Activated CD8-positive, alpha-beta memory T cell treated with anti-CD3 and anti-CD28 coated beads, Interleukin-2, amount 50 U/mL, for 4 hours (primary cell): ENCODE measurements around the gene E2F8.

ENCODE experiments used
- DNase-seq: peaks from one replicate; pipeline ENCODE4 v3.0.0-alpha.2; 2020

Gene E2F8

DNA sequence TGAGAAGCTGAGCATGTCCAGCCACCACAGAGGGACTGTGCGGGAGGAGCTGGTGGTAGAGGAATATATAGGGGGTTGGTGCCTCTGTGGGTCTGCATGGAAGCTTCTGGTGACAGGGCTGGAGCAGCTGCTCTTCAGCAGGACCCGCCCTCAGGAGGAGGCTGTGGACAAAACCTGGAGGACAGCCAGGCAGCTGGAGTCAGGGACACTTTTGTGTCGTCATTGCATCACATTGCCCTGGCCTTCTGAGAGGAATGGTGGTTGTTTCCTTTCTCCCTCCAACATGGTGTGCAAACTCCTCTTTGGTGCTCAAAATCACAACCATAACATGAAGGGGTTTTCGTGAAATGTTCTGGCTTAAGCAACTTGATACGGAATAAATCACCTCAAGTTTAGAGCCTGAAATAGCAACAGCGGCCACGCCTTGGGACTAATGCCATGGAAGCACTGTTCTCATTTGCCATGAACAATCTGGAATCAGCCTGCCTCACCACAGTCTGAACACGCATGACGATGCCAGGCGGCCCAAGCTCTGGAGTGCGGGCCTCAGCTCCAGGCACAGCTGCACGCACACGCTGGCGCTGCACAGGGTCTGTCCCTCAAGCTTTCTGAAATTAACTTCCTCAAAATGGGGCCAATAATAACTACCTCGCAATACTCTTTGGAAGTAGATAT is 21.8 kb downstream of the E2F8 start:
- DNase-seq = no peak

DNA sequence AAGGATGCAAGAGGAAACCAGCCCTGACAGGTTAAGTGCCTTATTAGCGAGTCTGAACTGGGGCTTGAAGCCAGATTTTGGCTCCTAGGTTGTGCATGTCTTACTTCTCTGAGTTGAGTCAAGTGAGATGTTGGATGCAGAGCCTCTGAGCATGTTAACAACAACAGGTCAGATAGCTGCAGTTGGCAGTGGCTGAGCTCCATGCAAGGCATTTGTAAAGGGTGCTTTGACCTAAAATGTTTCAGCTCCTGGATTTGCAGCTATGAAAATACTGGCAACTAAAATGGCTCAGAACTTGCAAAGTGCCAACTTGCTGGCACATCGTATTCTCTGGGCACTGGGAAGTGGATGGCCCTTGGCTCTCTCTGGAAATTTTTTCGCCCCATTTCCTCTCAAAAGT is 22.5 kb downstream of the E2F8 start:
- no peak for DNase-seq

DNA sequence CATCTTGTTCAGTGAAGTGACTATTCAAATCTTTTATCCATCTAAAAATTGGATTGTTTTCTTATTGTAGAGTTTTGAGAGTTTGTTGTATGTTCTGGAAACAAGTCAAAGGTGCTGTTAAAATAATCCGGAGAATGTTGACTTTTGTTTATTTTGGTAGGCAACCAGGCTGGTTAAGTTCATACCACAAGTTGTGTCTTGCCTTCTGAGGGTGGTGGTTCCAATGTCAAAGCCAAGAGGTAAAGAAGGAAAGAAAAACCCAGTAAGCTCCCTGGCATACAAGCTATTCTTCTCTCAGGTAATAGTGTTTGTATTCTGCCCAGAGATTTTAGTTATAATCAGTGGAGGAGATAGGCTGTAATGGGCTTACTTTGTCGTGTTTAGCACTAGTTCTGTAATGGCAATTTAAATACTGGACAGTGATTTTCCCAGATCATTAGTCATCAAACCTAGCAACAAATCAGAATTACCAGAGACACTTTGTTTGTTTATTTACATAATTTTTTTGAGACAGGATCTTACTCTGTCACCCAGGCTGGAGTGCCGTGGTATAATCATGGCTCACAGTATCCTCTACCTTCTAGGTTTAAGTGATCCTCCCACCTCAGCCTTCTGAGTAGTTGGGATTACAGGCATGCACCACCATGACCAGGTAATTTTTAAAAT is 23.9 kb downstream of the E2F8 start:
- DNase-seq = no peak

DNA sequence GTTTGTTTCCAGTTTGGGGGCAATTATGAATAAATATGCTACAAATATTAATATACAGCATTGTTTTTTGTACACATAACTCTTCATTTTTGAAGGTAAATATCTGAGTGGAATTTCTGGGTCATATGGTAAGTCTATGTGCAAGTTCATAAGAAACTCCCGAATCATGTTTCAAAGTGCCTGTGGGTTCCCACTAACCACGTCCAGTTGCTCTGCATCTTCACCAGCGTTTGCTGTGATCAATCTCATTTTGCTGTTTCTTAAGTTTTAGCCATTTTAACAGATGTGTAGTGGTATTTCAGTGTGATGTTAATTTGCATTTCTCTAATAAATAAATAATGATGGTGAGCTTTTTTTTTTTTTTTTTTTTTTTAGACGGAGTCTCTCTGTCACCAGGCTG is 24.7 kb downstream of the E2F8 start:
- DNase-seq = no peak

DNA sequence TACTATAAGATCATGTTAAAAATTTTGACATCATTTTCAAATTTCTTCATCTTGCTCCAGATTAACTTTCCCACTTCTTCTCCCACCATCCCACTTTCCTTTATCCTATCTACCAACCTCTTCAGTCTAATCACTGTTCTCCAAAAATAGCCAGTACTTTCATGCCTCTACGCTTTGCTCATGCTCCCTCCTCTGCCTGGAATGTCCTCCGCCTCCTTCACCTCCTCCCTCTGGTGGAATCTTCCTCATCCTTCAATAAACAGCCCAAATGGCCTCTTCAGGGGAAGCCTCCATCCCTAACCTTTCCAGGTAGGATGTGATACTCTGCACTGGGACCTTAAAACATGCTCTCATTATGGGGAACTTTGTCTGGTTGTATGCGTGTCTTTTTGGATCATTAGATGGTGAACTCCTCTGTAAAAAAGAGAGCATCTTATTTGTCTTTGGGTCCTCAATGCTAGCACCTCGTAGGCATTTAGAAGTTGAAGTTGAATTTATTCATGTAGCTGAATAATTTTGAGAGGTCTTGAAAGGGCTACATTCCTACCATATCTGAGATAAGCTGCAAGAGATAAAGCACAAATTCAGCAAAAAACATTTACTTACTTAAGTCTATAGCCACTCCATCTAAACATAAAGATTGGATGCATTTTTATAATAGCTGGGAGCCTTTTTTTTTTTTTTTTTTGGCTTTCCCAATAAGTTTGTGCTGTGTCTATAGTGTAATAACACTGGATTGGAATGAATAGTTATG is 31.0 kb downstream of the E2F8 start:
- no peak for DNase-seq

DNA sequence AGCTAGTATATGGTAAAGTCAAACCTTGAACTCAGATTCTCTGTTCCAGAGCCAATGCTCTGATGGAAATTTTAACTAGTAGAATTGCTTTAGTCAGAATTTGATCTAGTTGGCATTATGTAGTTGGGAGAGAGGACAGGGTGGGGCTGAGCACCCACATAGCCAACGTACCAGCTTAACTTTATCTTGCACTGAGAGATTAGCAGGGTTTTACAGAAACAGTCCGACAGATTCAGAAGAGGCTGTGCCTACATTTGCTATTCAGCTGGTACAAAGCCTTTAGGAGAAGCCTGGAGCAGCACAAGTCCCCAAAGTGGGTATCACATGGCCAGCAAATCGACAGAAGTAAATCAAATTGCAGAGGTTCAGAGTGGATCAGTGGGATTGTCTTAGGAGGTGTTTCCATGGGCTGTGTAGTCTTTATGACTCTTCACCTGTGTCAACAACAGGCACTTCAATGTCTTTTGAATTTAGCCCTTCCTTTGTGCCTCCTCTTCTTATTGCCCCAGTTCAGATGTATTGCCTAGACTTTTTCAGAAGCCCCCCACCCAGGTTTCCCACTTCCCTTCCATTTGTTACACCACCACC is 31.7 kb downstream of the E2F8 start:
- DNase-seq = no peak

DNA sequence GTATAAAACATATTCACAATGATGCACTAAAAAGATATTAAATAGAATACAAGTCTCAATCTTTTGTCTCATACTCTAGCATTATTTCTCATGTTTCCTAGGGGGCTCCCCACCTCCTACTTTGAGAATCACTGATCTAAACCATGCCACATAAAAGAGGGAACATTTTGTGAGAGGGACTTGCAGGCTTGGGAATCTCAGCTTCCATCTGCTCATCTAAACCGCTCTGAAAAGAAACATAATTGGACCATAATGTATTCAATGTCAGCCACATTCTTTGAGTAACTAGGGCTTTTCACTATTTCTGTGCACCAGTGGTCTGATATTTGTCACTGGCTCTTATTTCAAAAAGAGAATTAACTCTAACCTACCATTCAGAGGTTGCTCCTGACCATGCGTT is 32.6 kb downstream of the E2F8 start:
- no peak for DNase-seq

DNA sequence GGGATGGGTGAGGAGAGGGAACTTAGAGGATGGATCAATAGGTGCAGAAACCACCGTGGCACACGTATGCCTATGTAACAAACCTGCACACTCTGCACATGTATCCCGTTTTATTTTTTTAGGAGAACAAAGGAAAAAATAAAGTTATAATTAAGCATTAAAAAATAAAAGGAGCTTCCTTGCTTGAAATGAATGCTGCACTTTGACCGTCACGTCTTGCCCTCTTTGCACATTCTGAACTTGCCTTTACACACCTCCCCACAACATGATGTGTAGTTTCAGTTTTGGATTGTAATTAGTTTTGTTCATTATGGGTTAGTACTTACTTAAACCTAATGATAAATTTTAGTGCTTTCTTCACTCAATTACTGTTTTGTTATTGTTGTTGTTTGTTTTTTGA is 35.9 kb downstream of the E2F8 start:
- DNase-seq = no peak

DNA sequence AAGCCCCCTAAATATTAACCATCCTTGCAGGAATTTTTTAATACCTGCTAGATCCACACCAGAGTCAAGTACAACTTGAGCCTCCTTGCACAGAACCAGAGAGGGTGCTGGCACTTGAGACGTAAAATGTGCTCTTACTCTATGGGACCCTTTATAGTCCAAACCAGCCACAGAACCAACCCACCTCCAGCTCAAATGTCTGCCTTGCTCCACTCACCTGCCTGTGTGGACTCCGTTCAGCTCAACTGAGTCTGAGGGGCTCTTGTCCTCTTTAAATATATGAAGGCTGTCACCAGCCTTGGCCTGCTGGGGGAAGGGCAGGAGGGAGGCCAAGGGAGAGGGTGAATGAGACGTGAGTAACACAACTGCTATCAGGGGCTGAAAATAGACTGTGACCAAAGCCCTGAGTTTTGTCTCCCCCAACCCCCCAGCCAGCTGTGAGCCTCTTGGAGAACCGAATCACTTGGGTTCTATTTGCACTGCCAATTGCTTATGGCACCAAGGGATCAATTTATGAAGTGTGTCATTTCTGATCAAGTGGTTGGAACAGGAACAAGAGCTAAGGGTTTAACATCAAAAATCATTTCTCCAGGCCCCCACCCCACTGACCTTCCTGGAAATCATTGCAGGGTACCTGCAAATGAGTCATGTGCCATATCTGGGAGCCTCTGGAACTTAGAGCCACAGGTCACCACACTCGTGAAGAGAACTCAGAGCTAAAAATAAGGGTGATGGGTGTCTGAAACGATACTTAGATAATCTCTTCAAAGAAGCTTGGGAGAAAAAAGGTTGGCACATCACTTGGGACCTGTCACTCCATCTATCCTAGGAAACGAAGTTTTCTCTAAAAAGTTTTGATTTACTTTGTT is 38.8 kb downstream of the E2F8 start, which contains the start of gene CSRP3:
Gene CSRP3, minus strand, starts transcription at position 247 of the 869 bp plus-strand sequence. CDS start 9,535 bp downstream, outside the sequence.
- DNase-seq = no peak

DNA sequence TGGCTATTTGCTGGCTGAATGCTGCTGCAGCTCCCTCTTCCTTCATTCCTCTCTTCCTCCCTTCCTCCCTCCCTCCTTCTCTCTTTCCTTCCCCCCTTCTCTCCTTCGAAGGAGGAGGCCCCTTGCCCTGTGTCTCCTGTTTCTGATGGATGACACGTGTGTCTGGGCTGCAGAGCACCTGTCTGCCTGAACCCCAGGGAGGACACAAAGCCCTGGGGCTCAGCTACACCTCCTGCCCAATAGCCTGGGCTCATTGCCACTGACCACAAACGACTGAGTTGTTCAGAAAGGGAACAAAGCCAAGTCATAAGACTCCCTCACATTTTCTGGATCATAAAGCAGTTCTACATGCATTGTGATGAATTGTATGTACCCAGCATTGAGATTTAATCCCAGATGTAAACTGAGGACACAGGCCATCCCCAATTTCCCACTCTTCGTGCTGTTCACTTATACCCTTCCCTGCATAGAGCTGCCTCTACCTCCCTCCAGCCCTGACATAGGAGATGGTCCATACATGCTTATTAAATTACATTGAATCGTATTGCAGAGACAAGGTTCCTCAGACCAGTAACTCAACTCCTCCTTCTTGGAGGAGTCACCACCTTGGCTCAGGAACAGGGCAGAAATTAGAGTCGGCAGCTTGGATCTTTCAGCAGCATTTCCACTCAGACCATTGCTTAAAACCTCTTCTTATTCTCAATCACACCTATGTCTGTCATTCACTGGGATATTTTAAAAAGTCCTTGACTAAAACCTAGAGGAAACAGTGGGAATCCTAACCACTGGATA is 40.1 kb downstream of the E2F8 start:
- DNase-seq = no peak

DNA sequence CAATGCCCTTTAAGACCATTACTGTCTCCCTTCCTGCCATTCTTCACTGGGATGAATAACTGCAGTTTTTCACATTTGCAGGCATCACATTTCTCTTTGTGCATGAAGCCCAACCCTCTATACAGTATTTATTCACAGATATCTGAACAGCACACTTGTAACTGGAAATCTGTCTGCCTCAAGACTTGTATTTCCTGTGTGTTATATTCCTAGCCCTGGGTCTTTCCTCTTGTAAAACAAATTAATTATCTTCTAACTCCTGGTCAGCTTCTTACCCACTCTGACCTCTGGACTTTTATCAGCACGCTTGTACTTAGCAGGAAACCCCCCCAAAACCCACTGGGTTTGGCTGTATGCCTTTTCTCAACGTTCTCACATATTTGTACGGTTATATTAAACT is 41.0 kb downstream of the E2F8 start:
- DNase-seq = no peak

DNA sequence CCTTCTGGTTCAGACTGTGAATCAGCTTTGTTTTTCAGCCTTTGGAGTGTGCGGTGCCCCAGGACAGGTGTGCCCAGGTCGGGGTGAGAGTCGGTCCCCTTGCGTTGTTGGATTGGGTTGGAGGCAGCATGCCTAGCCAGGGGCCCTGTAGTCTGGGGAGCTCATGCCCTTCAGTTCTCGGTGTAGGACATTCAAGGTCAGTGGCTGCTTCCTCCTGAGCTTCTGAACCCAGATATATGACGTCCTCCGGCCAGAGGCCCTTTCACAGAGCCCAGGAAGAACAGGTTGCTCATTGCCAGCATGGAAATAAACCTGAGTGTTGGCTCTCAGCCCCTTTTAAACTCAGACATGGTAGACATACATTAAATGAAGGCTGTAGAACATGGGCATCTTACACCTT is 41.7 kb downstream of the E2F8 start:
- DNase-seq = no peak

DNA sequence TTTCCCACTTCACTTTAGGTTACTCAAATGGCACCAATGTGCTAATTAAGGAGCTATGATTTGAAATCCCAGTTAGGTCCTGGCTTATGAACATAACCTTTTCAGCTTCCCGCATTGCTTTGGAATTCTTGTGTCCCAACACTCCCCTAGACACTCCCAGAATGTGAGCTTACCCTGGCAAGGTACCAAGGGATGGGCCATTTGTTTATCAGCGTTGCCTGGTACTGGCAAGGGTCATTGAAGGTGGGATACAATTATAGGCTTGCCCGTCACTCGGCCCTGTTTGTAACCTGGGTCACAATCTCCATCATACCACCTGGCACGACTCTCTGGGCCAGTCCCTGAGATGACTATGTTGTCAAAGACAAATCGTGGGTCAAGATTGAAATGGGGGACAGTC is 44.3 kb downstream of the E2F8 start:
- DNase-seq = no peak

DNA sequence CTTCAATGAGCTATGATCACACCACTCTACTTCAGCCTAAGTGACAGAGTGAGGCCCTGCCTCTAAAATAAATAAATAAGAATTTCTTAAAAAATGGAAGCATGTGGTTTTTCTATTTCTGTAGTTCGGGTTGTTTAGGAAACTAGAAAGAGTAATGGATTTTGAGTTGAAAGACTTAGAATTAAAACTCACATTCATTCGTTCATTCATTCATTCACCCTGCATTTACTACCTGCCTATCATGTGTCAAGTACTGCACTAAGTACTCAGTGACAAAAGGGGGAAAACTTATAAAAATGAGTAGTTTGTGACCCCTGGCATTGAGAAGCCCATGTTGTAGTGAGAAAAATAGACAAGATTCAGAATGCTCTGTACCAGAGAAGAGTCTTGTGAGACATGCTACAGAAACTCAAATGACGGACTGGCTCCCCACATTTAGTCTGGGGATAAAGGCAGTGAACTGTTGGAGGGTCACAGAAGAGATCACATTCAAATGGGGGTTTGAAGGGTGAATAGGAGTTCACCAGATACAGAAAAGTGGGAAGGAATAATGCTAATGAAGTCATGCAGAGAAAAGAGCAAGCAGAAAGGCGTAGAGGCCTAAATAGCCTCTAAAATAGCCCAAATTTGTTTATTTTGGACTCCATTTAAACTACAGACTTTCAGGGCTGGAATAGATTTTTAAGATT is 46.0 kb downstream of the E2F8 start:
- no peak for DNase-seq

DNA sequence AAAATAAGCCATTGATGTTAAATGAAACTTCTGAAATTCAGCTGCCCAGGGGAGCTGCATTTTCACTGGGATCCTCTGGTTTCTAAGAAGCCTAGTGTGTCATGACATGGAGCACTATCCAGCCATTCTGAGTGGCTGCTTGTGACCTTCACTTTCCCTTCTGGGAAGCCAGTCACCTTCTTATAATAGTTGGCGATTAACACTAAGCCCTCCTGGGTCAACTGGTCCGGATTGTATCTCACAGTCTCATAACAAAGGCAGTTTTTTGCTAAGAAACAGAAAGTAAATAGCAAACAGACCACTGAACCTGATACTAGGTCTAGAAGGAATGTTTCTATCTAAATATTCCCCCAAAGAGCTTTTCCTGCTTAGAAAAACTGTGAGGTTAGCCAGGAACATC is 46.8 kb downstream of the E2F8 start:
- DNase-seq = no peak

DNA sequence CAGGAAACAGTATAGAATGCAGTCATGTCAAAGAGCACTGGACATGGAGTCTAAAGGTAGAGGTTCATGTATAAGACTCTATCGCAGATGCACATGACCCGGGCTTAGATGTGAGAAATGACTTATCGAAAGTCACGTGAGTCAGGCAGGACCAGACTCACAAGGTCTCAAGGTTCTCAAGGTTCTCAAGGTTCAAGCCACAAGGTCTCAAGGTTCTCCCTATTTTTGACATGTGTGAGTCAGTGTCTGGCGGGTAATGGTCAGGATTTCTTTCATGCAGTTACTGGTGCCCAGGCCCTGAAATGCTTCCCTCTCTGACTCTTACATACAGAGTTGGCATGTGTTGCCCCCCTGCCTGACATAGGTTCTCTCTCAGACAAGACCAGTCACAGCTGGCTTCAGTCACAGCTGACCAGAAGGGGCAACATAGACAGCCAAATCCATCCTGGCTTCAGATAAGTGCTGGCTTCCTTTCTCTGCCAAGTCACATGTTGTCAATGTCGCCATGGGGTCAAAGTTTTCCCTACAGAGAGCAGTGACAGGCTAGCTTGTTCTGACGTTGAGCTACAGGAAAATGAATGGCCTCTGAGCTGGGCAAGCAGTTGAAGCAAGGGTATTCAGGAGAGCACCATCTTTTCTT is 49.1 kb downstream of the E2F8 start:
- DNase-seq = no peak

DNA sequence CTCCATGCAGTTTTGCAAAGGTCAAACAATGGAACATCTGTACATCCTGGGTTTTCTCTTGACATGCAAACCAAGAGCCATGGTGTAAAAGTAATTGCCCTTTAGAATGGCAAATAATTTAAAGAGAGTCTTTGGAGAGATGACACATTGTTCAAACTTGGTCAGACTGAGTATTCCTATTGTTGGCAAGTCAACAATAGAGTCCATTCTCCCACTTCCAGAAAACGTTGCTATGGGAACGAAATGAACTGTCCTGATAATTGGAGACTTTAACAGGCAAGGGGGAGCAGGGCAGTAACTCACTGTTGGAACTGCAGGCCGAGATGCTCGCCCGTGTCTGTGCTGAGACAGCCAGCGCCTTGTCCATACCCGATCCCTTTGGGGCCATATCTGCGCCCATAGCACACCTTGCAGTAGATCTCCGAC is 52.9 kb downstream of the E2F8 start:
- no peak for DNase-seq

DNA sequence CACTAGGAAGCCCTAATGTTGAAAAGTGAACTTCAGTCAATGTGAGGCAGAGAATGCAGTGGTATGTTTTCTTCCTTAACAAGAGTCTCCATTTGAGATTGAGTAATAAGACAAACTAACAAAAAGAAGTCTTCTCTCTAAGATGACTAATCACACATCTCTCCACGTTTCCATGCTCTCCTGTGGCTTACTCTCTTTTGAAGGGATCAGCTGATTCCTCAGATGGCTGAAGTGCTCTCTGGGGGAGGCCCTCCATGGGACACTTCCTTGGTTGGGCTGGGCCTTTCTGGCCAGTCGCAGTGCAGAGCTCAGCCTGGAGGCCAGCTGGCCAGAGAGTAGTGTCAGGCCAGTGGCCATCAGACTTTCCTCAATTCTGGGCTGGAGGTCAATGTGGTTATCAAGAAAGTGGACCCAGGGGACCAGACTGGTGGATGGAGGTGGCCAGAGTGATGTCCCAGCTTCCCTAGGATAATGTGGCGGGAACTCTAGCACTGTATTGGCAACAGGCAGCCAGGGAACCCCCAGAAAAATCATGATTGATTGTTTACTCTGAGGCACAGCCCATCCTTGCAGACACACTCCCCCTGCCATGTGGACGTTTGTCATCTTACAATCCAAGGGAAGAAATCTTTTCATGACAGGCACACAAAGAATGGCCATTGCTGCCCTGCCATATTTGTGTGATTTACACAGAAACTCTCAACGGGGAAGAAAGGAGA is 53.5 kb downstream of the E2F8 start:
- DNase-seq = no peak

DNA sequence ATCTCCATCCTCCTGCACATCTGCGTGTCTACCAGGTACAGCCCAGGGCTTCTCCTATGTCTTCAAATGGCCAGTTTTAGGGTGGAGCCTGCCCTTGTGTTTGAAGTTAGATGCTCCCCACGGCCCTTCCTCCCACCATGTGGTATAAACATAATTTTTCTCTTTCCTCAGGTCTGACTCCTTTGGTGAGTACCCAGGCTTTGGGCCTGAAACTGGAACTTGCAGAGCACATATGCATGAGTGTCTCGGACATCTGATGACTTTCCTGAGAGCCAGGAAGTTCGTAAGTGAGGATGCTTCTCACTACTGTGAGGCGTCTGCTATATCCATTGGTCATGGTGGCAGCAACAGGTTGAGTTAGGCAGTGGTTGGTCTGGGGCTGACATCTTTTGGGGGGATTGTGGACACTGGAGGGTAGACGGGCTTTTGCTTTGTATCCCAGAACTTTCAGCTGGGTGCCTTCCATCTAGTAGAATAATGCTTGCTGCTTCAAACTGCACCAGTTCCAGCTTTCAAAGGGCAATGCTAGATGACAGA is 55.2 kb downstream of the E2F8 start:
- no peak for DNase-seq

DNA sequence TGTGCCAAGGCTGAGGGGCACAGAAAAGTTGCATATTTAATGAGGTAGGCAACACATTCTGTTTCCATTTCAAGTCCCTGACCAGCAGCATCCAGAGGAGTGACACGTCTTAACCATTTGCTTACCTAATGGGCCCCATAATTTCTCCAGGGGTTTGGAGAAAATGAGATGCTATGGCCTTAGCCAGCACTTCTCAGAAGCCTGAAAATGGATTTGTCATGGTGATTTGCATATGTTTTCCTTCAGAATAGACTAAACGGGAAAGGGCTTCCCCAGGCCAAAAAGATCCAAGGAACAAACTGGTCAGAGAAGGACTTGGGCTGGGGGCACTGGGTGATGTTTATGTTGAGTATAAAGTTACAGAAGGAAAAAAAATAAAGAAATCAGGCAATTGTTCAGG is 55.7 kb downstream of the E2F8 start:
- no peak for DNase-seq
